Activated naive CD8-positive, alpha-beta T cell (primary cell): ENCODE data around the gene PHF14.
"Not testable (repeated sequence)": the region's sequence is repeated elsewhere in the genome, so short reads cannot be mapped to it uniquely, and the experiment has no call there.

Source experiments
- H3K27ac Mint-ChIP-seq: one replicate; pipeline ENCODE4 v1.8.0; 2021; ENCODE audit warnings: mixed read lengths
- H3K27me3 Mint-ChIP-seq: one replicate; pipeline ENCODE4 v1.8.0; 2021; ENCODE audit warnings: mixed read lengths
- H3K36me3 Mint-ChIP-seq: one replicate; pipeline ENCODE4 v1.8.0; 2021; ENCODE audit warnings: mixed read lengths
- H3K4me1 Mint-ChIP-seq: one replicate; pipeline ENCODE4 v1.8.0; 2021; ENCODE audit warnings: low read depth, mixed read lengths
- H3K4me3 Mint-ChIP-seq: one replicate; pipeline ENCODE4 v1.8.0; 2021; ENCODE audit warnings: mild to moderate bottlenecking, mixed read lengths
- H3K9me3 Mint-ChIP-seq: one replicate; pipeline ENCODE4 v1.8.0; 2021; ENCODE audit warnings: low read depth, mixed read lengths

The PHF14 gene, protein sequence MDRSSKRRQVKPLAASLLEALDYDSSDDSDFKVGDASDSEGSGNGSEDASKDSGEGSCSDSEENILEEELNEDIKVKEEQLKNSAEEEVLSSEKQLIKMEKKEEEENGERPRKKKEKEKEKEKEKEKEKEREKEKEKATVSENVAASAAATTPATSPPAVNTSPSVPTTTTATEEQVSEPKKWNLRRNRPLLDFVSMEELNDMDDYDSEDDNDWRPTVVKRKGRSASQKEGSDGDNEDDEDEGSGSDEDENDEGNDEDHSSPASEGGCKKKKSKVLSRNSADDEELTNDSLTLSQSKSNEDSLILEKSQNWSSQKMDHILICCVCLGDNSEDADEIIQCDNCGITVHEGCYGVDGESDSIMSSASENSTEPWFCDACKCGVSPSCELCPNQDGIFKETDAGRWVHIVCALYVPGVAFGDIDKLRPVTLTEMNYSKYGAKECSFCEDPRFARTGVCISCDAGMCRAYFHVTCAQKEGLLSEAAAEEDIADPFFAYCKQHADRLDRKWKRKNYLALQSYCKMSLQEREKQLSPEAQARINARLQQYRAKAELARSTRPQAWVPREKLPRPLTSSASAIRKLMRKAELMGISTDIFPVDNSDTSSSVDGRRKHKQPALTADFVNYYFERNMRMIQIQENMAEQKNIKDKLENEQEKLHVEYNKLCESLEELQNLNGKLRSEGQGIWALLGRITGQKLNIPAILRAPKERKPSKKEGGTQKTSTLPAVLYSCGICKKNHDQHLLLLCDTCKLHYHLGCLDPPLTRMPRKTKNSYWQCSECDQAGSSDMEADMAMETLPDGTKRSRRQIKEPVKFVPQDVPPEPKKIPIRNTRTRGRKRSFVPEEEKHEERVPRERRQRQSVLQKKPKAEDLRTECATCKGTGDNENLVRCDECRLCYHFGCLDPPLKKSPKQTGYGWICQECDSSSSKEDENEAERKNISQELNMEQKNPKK

DNA sequence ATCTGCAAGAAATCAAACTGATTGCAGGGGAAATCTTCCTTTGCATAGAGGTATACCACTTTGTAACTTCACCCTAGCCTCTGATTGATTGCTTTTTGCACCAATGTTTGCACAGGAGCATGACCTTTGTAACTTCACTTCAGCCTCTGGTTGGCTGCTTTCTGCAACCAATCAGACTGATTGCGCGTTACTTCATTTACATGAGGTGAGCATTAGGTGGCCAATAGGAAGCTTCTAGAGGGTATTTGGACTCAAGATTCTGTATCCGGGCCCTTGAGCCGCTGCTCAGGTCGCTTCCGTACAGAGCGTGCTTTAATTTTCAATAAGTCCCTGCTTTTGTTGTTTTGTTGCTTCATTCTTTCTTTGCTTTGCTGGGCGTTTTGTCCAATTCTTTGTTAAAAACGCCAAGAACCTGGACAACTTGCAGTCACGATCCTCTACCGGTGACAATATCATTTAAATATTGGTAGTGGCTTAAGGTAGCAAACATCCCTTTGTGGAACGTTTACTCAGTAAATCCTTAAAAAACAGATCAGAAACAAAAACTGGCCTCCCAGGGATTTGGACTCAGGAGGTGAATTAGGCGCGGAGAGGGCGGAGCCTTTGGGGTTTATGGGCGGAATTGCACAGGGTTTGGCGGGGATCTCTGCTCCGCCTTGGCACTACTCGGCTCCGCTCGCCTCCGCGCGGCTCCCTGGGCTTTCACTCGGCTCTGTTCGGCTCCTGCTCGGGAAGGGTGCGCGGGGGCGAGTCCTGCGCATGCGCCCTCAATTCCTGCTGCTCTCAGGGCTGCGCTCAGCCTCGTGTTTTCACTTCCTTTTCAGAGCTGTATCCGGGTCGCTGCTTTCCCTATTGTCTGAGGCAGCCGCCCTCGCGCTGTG, at the start of gene PHF14:
PHF14 (plus strand) TSS at position 812 of the 881 bp plus-strand sequence. CDS start 452 bp downstream, outside the sequence.
- peak within 1 kb of the TSS; percentile 94 for H3K4me3 Mint-ChIP-seq
- H3K4me1 Mint-ChIP-seq, result peaks cover 46% of the 10 kb centered on the region
- H3K36me3 Mint-ChIP-seq, result peaks cover 14% of the 10 kb centered on the region
- peaks cover 3% of the 10 kb centered on the region for H3K9me3 Mint-ChIP-seq
- H3K27ac Mint-ChIP-seq, result peak within 1 kb of the TSS; percentile 94
- no peaks in the 10 kb centered on the region for H3K27me3 Mint-ChIP-seq

DNA sequence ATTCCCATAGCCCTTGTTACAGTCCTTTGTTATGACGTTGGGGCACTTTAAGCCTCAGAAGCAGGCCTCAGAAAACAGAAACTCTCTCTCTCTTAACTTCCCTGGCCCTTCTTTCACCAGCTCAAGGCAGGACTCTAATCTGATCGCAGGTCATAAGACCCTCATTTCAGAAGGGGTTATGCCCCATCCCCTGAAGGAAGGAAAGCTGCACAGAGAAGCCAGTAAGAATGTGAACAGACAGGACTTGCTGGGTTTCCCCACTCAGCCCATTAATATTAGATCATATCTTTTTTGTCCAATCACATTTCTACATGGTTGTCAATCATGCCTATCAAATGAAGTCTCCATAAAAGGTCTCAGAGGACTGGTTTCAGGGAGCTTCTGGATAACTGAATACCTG, 49.3 kb upstream of the PHF14 start:
- no peak overlapping the region for H3K27ac Mint-ChIP-seq
- no peaks in the 10 kb centered on the region for H3K27me3 Mint-ChIP-seq
- no peaks in the 10 kb centered on the region for H3K4me1 Mint-ChIP-seq
- H3K36me3 Mint-ChIP-seq, result peaks cover 2% of the 10 kb centered on the region
- H3K9me3 Mint-ChIP-seq, result no peaks in the 10 kb centered on the region
- H3K4me3 Mint-ChIP-seq, result no peak overlapping the region

DNA sequence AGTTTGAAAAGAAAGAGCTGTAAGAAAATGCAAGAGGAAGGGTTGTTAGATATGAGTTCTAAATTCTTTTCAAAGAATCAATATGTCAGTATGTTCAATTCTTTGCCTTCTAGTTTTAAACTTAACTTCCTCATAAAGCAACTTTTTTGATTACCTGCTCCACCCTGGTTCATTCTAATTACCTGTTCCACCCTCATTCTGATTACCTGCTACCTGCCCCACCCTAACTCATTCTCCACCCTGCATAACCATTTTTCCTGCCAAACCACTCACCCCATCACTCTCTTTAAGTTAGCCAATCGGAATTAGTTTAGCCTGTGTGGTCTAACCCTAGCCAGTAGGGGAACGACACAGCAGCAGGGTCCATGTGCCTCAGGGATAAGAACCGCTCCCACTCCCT, 45.5 kb upstream of the PHF14 start:
- H3K4me3 Mint-ChIP-seq, H3K4me1 Mint-ChIP-seq, H3K27me3 Mint-ChIP-seq, H3K27ac Mint-ChIP-seq, H3K36me3 Mint-ChIP-seq, H3K9me3 Mint-ChIP-seq: not testable (repeated sequence)

DNA sequence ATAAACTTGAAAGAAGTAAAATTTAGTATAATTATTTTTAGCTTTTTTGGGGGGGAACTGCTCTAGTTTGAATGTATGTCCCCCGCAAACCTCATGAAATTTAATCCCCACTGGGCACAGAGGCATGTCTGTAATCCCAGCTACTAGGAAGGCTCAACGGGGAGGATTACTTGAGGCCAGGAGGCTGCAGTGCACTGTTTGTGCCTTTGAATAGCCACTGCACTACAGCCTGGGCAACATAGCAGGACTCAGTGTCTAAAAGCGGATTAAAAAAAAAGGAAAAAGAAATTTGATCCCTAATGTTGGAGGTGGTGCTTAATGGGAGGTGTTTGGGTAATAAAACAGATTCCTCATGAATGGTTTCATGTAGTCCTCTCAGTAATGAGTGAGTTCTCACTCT, 43.1 kb upstream of the PHF14 start:
- no peak overlapping the region for H3K27ac Mint-ChIP-seq
- H3K4me1 Mint-ChIP-seq, result peaks cover 9% of the 10 kb centered on the region
- no peaks in the 10 kb centered on the region for H3K27me3 Mint-ChIP-seq
- H3K36me3 Mint-ChIP-seq, result peaks cover 2% of the 10 kb centered on the region
- H3K4me3 Mint-ChIP-seq, result no peak overlapping the region
- no peaks in the 10 kb centered on the region for H3K9me3 Mint-ChIP-seq

DNA sequence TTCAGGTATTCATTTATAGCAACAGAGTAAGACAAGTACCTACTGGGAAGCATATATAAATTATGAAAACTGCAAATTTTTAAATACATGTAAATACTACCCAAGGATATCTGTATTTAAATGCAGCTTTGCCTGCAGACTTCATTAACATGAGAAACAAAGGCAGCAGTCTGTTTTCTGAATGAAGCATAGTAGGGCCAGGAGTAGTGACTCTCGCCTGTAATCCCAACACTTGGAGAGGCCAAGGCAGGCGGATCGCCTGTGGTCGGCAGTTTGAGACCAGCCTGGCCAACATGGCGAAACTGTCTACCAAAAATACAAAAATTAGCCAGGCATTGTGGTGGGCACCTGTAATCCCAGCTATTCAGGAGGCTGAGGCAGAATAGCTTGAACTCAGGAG, 42.5 kb upstream of the PHF14 start:
- Mint-ChIP-seq H3K27ac (no peak overlapping the region), H3K4me1 (peaks cover 14% of the 10 kb centered on the region), H3K4me3 (no peak overlapping the region)

DNA sequence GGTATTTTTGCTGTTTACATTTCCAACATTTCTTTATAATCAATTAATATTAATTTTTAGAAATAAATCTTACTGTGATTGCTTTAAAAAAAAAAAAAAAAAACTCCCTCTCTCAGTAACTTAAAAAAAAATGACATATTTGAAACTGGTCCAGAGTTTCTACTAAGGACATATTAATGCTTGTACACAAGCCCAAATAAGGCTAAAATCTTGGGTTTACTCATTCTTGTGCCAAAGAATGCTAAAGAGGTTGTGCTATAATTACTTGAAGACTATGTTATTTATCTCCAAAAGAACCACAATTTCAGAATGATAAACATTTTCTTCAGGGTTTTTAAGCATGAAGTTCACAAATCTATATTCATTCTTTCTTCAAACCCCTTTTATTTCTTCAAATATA, 39.4 kb upstream of the PHF14 start:
- no peaks in the 10 kb centered on the region for H3K27me3 Mint-ChIP-seq
- peak overlapping the region; percentile 41 for H3K27ac Mint-ChIP-seq
- no peaks in the 10 kb centered on the region for H3K9me3 Mint-ChIP-seq
- H3K4me3 Mint-ChIP-seq, result no peak overlapping the region
- H3K36me3 Mint-ChIP-seq, result peaks cover 7% of the 10 kb centered on the region
- peaks cover 37% of the 10 kb centered on the region for H3K4me1 Mint-ChIP-seq

More for the DNA sequence above, 42.5 kb upstream of the PHF14 start:
- no peaks in the 10 kb centered on the region for H3K27me3 Mint-ChIP-seq
- no peaks in the 10 kb centered on the region for H3K9me3 Mint-ChIP-seq
- H3K36me3 Mint-ChIP-seq, result peaks cover 3% of the 10 kb centered on the region

DNA sequence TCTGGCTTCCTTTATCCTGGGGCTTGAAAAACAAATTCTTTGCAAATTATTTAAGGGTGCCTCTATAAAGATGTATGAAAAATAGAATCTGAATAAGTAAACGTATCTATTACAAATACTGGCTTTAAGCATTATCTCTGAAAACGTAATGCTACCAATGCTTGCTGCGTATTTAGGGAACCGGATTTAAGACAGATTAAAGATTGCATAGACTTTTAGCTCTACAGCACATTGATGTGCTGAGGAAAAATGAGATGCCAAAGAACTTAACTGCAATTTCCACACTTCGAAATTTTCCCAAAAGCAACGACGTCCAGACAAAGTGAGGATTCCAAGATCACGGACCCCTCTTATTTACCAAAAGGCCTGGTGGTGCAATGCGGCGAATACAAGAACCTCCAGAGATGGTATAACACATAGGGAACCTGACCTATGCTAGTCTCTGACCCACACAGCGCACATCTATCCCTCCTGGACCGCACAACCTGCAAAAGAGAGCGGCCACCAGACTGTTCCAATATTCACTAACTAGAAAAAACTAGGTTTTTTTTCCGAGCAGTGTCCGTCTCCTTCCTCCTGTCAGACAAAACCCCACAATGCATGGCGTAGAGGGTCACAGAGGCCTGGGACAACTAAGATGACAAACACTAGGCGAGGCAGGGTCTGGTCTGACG, 34.3 kb upstream of the PHF14 start:
- Mint-ChIP-seq H3K27ac (no peak overlapping the region), H3K4me1 (peaks cover 36% of the 10 kb centered on the region), H3K27me3 (no peaks in the 10 kb centered on the region), H3K9me3 (no peaks in the 10 kb centered on the region), H3K4me3 (no peak overlapping the region), H3K36me3 (peaks cover 5% of the 10 kb centered on the region)

DNA sequence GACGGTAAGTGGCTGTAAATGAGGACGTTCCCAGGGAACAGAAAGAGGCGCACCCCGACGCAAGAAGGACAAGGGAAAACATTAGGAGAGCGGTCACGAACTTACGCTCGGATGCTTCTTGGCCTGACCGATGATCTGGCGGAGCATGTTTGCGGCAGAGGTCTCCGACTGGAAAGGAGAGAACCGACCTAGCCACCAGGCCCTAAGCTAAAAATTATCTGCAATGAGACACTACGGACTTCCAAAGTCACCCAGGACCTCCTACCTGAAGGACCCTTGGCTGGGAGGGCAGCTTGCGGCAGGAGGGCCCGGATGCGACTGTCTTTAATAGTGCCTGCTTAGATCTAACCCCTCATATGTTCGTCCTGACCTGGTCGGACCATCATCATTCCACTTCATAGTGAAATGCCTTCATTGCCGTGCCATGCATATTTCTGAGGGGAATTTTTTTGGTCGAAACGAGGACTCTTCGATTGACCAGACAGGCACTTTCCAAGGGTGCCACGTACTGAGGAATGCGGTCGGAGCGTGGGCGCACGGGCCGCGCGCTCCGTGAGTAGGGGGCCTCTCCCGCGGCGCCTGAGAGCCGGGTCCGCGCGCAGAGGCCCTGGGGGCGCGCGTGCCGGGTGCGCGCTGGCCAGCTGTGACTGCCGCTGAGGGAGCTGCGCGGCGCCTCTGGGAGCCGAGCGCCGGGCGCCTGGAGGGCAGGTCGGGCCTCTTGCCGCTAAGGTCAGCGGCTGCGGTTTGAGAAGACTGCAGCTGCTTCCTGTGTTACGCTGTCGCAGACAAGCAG, 33.6 kb upstream of the PHF14 start:
- Mint-ChIP-seq H3K36me3 (peaks cover 5% of the 10 kb centered on the region), H3K9me3 (no peaks in the 10 kb centered on the region), H3K27ac (no peak overlapping the region), H3K4me1 (peaks cover 33% of the 10 kb centered on the region), H3K27me3 (no peaks in the 10 kb centered on the region), H3K4me3 (no peak overlapping the region)

DNA sequence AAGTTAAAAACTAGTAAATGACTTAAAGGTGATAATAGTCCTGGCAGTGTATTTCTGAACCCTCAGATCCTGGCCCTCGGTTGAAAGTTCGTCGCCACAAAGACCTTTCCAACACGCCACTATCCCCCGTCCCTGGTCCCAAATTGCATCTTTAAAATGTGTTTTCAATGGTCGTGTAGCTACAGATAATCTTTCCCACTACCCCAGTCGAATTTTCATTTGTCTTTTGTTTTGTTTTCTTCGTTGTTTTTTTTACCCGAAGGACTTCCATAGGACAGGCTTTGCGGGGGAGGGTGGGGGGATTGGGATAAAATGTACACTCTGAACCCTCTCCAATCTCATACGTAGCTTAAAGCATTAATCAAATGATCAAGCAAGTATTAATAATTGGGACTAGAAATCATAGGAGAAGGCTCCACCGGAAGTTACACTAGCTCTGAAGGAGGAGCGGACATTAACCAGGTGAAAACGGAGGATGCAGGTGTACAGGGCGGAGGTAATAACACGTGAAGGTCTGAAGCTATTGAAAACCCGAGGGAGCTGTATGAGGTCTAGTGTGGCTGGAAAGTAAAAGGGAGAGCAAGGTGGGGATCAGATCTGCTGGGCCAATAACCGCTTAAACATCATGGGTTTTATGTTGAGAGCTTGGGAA, 32.8 kb upstream of the PHF14 start:
- Mint-ChIP-seq H3K4me1 (peaks cover 26% of the 10 kb centered on the region), H3K27ac (no peak overlapping the region), H3K9me3 (no peaks in the 10 kb centered on the region), H3K27me3 (no peaks in the 10 kb centered on the region), H3K4me3 (no peak overlapping the region), H3K36me3 (peaks cover 5% of the 10 kb centered on the region)

DNA sequence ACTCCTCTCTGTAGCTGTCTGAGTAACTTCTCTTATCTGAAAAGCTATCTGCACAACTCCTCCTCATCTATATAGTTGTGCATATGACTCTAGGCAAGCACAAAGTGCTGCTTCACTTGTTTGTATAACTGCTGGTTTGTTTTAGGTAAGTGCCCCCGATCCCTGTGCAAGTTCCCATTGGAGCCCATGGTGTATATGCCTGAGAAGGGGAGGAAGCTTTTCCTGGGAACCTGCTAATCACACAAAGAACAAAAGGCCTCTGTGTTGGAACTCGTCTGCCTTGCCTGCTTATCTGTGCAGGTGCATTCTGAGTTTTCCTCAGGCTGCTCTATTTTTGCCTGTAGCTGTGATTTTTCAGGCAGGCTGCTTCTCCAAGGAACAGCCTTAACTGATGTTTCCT, 23.2 kb upstream of the PHF14 start:
- Mint-ChIP-seq H3K36me3 (peaks cover 4% of the 10 kb centered on the region), H3K9me3 (peaks cover 8% of the 10 kb centered on the region), H3K4me1 (peaks cover 1% of the 10 kb centered on the region), H3K4me3 (no peak overlapping the region), H3K27me3 (peaks cover 4% of the 10 kb centered on the region), H3K27ac (no peak overlapping the region)

DNA sequence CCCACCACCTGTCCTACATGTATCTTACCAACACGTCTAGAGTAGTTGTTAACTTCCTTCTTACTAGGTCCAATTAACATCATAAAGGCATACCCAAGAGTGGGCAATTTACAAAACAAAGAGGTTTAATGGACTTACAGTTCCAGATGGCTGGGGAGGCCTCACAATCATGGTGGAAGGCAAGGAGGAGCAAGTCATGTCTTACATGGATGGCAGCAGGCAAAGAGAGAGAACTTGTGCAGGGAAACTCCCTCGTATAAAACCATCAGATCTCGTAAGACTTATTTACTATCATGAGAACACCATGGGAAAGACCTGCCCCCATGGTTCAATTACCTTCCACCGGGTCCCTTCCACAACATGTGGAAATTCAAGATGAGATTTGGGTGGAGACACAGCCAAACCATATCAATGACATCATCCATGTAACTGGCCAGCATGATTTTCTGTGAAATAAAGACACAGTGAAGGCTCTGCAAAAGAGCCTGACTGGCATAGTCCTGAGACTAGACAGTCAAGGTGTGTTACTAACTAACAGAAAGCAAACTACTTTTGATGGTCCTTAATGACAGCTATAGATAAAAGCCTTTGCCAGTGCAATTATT, 22.6 kb upstream of the PHF14 start:
- H3K27me3 Mint-ChIP-seq, H3K36me3 Mint-ChIP-seq, H3K4me1 Mint-ChIP-seq, H3K27ac Mint-ChIP-seq, H3K4me3 Mint-ChIP-seq, H3K9me3 Mint-ChIP-seq: not testable (repeated sequence)

DNA sequence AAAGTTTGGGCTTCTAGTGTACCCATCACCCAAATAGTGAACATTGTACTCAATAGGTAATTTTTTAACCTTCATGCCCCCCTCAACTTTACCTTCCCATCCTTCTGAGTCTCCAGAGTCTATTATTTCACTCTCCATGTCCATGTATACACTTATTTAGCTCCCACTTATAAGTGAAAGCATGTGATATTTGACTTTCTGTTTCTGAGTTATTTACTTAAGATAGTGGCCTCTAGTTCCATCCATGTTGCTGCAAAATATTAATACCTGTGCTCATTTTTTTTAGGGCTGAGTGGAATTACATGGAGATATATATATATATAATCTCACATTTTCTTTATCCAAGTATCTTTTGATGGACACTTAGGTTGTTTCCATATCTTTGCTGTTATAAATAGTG, 21.1 kb upstream of the PHF14 start:
- H3K4me3 Mint-ChIP-seq, result no peak overlapping the region
- peaks cover 8% of the 10 kb centered on the region for H3K9me3 Mint-ChIP-seq
- peaks cover 4% of the 10 kb centered on the region for H3K36me3 Mint-ChIP-seq
- no peak overlapping the region for H3K27ac Mint-ChIP-seq
- H3K27me3 Mint-ChIP-seq, result peaks cover 4% of the 10 kb centered on the region
- H3K4me1 Mint-ChIP-seq, result peaks cover 1% of the 10 kb centered on the region
